Psoas muscle (tissue), 8 donors: ENCODE data around the gene IGFBPL1. TPM values are rescaled to one million over a fixed set of nuclear protein-coding genes. Genes with fewer than 3 reads are reported as not detected.

Experiments
- ATAC-seq, 4 donors: fragments of 200-7000 bp; cut with Tn5 transposase; one replicate each; pipeline ENCODE4 v1.9.1; 2020; ENCODE audit warnings: moderate library complexity in 3 of 4, mild to moderate bottlenecking in 2 of 4
- DNase-seq, 2 donors: peaks; one replicate each; pipeline ENCODE4 v3.0.0-alpha.2; 2020
- H3K27ac ChIP-seq: fragments of 200-600 bp; one replicate; pipeline ENCODE4 v1.8.0; 2022
- H3K27me3 ChIP-seq, 3 donors: fragments of 200-600 bp in 1 of 3; one replicate each; pipeline versions ENCODE4 v1.6.1 to v1.8.0; 2013 to 2022; ENCODE audit warnings: low read length in 2 of 3, mild to moderate bottlenecking in 2 of 3, moderate library complexity in 1 of 3; ENCODE audit not compliant: insufficient read depth in 3 of 3
- H3K36me3 ChIP-seq, 2 donors: fragments of 200-600 bp in 1 of 2; one replicate each; pipeline versions ENCODE4 v1.6.1 to v1.8.0; 2013 to 2022; ENCODE audit warnings: low read depth in 1 of 2, mild to moderate bottlenecking in 1 of 2, moderate library complexity in 1 of 2; ENCODE audit not compliant: insufficient read depth in 1 of 2
- H3K4me1 ChIP-seq: fragments of 200-600 bp; one replicate; pipeline ENCODE4 v1.8.0; 2022
- H3K4me3 ChIP-seq: fragments of 200-600 bp; one replicate; pipeline ENCODE4 v1.8.0; 2022; ENCODE audit warnings: mild to moderate bottlenecking
- H3K9me3 ChIP-seq: fragments of 200-600 bp; one replicate; pipeline ENCODE4 v1.8.0; 2022
- WGBS, 3 donors: extraction: QIAGEN DNeasy Blood & Tissue Kit; methylation state at CpG; one replicate each; pipeline versions ENCODE4 v1.1.6 to v1.1.7; 2013; 5-methylcytosine and 5-hydroxymethylcytosine counted together
- intact Hi-C, 2 donors: fragments of 100-400 bp; cut with DNase I; formaldehyde crosslinking; loops; one replicate each; pipeline versions ENCODE4 v1.11.0 to v1.14.2; 2022
- polyA plus RNA-seq, 3 donors: library from polyadenylated mRNA; stranded (reverse); fragments of 200-250 nt; gene quantifications; one replicate each; pipeline ENCODE4 v1.2.3, GENCODE V29; 2013
- total RNA-seq, 4 donors: library from RNA; stranded (reverse); fragmentation: NEBNext Ultra II Directional in 2 of 4; extraction: Animal tissue kit (Norgen Biotek cat#: 25700) in 2 of 4; gene quantifications; one replicate each; pipeline versions ENCODE4 v1.2.1 to v1.2.4, GENCODE V29; 2021 to 2023
- TF ChIP-seq, protein P1 (sequence below): fragments of 200-600 bp; IDR thresholded peaks from one replicate; pipeline ENCODE4 v1.8.0; 2022; ENCODE audit warnings: antibody characterized with exemption
- donor health status: healthy with polysubstance abuse.
- donor health status: DM: no; HTN: no; CAD: no; lungs with moderate emphysema.
- donor health status: Bipolar disorder and iron deficiency.
- donor health status: healthy.
- donor health status: DM: yes; HTN: yes; CAD: no.
- donor health status: DM: no; HTN: no; CAD: no.
- donor health status: DM: no; HTN: no; CAD: no.
- donor health status: DM: yes; HTN: yes; CAD: no.

The IGFBPL1 gene
- total and polyA plus RNA-seq, 7 donors: 0.10 to 0.51 (median 0.42) TPM; not detected in 4

DNA sequence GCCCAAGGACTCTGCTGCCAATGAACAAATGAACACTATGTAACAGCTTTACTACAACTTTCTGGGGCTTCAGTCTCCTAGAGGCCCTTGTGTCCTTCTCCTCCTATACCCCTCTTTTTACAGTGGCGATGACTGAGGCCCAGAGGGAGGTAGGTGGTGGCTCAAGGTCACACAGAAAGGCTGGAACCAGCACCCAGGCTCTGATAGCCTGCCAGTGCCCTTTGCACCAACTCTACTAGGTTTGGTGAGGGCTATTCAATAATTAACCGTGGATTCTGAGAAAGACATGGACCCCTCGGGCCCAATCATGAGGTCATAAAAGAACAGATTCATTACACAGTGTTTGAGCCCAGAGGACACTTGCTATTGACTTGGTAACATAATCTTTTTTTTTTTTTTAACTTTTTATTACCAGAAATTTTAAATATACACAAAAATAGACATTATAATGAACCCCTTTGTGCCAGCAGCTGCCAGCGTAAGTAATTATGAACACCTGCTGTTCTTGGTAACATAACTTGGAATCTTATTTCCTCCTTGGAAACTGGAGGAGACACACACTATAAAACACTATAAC is 37.8 kb downstream of the IGFBPL1 start:
- intact Hi-C loops: no loop called here
- TF ChIP-seq, protein P1, sequence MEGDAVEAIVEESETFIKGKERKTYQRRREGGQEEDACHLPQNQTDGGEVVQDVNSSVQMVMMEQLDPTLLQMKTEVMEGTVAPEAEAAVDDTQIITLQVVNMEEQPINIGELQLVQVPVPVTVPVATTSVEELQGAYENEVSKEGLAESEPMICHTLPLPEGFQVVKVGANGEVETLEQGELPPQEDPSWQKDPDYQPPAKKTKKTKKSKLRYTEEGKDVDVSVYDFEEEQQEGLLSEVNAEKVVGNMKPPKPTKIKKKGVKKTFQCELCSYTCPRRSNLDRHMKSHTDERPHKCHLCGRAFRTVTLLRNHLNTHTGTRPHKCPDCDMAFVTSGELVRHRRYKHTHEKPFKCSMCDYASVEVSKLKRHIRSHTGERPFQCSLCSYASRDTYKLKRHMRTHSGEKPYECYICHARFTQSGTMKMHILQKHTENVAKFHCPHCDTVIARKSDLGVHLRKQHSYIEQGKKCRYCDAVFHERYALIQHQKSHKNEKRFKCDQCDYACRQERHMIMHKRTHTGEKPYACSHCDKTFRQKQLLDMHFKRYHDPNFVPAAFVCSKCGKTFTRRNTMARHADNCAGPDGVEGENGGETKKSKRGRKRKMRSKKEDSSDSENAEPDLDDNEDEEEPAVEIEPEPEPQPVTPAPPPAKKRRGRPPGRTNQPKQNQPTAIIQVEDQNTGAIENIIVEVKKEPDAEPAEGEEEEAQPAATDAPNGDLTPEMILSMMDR: no peak
- DNase-seq (no peak), ATAC-seq (no peak)
- peaks cover 16% of the 10 kb centered on the region for H3K9me3 ChIP-seq
- H3K36me3 ChIP-seq: no peaks in the 10 kb centered on the region
- H3K4me3 ChIP-seq: no peak overlapping the region
- peaks cover 43% of the 10 kb centered on the region for H3K4me1 ChIP-seq
- 42 to 69% (median 51%) methylated on average over 4 of the region's 4 CpGs for WGBS, 3 donors
- H3K27me3 ChIP-seq: no peaks in the 10 kb centered on the region
- peak overlapping the region; percentile 78 for H3K27ac ChIP-seq

DNA sequence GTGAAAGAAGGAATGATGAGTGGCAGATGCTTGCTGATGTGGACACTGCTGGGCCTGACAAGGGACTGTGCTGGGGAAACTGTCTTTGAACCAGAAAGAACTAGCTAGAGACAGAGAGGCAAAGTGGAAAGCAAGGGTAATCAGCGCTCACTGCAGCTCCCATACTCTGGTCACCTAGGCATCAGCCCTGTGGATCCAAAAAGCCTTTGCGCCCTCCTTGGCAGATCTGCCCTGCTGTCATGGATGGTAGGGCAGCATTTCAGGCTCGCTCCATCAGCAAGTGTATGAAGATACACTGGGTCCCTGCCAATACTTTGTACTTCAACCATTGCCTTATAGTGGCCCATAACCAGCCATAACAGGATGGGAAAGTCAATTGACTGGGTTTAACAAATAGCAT is 38.4 kb downstream of the IGFBPL1 start:
- Histone ChIP-seq H3K4me1 (peaks cover 46% of the 10 kb centered on the region), H3K36me3 (no peaks in the 10 kb centered on the region), H3K4me3 (no peak overlapping the region), H3K27me3 (no peaks in the 10 kb centered on the region), H3K9me3 (peaks cover 16% of the 10 kb centered on the region), H3K27ac (peak overlapping the region; percentile 42)
- no peak for ATAC-seq
- no peak for DNase-seq
- intact Hi-C loops: no loop called here
- TF ChIP-seq, protein P1: no peak
- 93 to 100% (median 98%) methylated on average over 3 of the region's 3 CpGs for WGBS, 3 donors

DNA sequence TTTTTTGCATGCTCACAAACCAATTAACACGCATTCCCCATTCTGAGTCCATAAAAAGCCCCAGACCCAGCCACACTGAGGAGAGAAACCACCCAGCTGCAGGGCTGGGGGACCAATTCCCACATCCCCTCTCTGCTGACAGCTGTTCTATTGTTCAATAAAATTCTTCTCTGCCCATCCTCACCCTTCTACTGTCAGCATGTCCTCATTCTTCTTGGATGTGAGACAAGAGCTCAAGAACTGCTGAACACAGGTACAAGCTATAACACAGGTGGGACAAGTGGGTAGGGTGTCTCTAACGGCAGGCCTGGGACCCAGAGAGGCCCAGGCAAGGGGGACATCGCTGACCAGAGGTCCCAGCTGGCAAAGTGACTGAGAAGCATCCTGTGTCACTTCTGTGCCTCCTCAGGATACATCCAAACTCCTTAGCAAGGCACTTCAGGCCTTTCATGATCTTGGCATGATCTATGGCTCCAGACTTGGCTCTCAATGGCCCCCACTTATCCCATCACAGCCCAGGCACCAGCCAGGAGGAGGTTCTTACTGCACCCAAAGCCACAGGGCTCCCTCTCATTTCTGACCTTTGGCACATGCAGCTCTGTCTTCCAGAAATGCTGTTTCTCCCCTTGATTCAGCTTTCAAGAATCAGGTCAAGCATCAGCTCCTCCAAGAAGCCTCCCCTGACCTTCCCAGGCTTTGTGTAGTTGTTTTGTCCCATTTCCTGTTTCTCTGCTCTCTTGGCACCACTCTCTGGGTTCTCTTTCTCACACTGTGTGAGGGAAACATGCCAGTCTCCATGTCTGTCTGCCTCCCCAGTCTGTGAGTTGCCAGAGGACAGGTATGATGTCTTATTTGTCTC is 39.0 kb downstream of the IGFBPL1 start:
- TF ChIP-seq, protein P1: no peak
- 68 to 82% (median 71%) methylated on average over 3 of the region's 3 CpGs for whole genome bisulfite sequencing, 3 donors
- Histone ChIP-seq H3K27ac (peak overlapping the region; percentile 42), H3K36me3 (no peaks in the 10 kb centered on the region), H3K4me3 (no peak overlapping the region), H3K4me1 (peaks cover 53% of the 10 kb centered on the region), H3K9me3 (peaks cover 16% of the 10 kb centered on the region), H3K27me3 (no peaks in the 10 kb centered on the region)
- DNase-seq: no peak
- intact Hi-C loops: no loop called here
- no peak for ATAC-seq

DNA sequence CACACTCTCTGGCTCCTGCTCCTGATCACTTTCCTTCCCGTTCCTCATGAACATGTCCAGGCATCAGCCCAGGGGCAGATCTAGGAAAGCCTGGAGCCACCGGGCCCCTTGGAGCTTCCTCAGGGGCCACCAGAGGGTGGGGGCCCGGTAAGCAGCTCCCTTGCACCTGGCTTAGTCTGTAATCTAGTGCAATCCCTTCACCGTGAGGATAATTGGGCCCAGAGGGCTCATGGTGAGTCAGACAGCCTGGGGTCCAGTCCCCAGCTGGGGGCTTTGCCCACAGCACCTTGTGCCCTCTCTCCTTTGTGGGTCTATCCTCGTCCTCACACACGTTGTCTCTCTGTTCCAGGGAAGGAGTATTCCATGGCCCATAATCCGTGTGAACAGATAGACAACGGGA is 42.1 kb downstream of the IGFBPL1 start:
- 76 to 85% (median 84%) methylated on average over 8 of the region's 8 CpGs for WGBS, 3 donors
- no peak for ATAC-seq
- H3K27ac ChIP-seq: peak overlapping the region; percentile 84

More for the DNA sequence above, 42.1 kb downstream of the IGFBPL1 start:
- Histone ChIP-seq H3K4me3 (no peak overlapping the region), H3K4me1 (peaks cover 42% of the 10 kb centered on the region), H3K36me3 (no peaks in the 10 kb centered on the region), H3K9me3 (peaks cover 16% of the 10 kb centered on the region), H3K27me3 (no peaks in the 10 kb centered on the region)
- TF ChIP-seq, protein P1: no peak
- intact Hi-C loops: no loop called here
- DNase-seq: no peak
